ENCODE data around the gene ECM1.

Gene ECM1

GRCh38 chr1:150525348-150525747 is 17.4 kb downstream of the ECM1 start:
- no peaks in the 10 kb centered on the region for H3K79me2 ChIP-seq (ENCODE audit: low read length)
- no peak overlapping the region for H3K27ac ChIP-seq (ENCODE audit: low read length)
- no peaks in the 10 kb centered on the region for H3K9me3 ChIP-seq (replicated peaks; ENCODE audit: insufficient read depth, low read length)
- no peak overlapping the region for H3K4me3 ChIP-seq (ENCODE audit: low read length)
- no peak overlapping the region for H2AFZ ChIP-seq (ENCODE audit: low read length)
- H3F3A ChIP-seq (ENCODE audit: insufficient read depth, low read length), result no peaks in the 10 kb centered on the region
- no peak overlapping the region for H3K4me2 ChIP-seq (ENCODE audit: low read depth, low read length)
- no peaks in the 10 kb centered on the region for H4K20me1 ChIP-seq (ENCODE audit: insufficient read depth, low read length)
- no peaks in the 10 kb centered on the region for H3K36me3 ChIP-seq (replicated peaks; ENCODE audit: insufficient read depth, low read length)
- no peaks in the 10 kb centered on the region for H3K27me3 ChIP-seq (replicated peaks; ENCODE audit: insufficient read depth, low read length)
- H3K4me1 ChIP-seq (ENCODE audit: low read length), result no peaks in the 10 kb centered on the region
- no peak for DNase-seq
- TF ChIP-seq EZH2phosphoT487 (IDR thresholded peaks at IDR 0.05; ENCODE audit: low read length), result no peak
- no peak for TF ChIP-seq EZH2 (optimal IDR thresholded peaks at IDR 0.05; ENCODE audit: low read depth, low read length)
- TF ChIP-seq CTCF (IDR thresholded peaks at IDR 0.05; ENCODE audit: low read length), result no peak
- no peak overlapping the region for H3K9ac ChIP-seq (ENCODE audit: low read length)
- H3K9me2 ChIP-seq (replicated peaks; ENCODE audit: insufficient read depth, low read length), result no peaks in the 10 kb centered on the region

- Histone ChIP-seq H3K27me3 (replicated peaks; ENCODE audit: insufficient read depth, low read length) (no peaks in the 10 kb centered on the region), H3K4me3 (ENCODE audit: low read length) (no peak overlapping the region), H3K4me2 (ENCODE audit: low read depth, low read length) (no peak overlapping the region), H3K9ac (ENCODE audit: low read length) (no peak overlapping the region), H3K79me2 (ENCODE audit: low read length) (no peaks in the 10 kb centered on the region), H3F3A (ENCODE audit: insufficient read depth, low read length) (no peaks in the 10 kb centered on the region), H3K9me3 (replicated peaks; ENCODE audit: insufficient read depth, low read length) (no peaks in the 10 kb centered on the region), H3K9me2 (replicated peaks; ENCODE audit: insufficient read depth, low read length) (no peaks in the 10 kb centered on the region), H4K20me1 (ENCODE audit: insufficient read depth, low read length) (no peaks in the 10 kb centered on the region), H2AFZ (ENCODE audit: low read length) (no peak overlapping the region), H3K4me1 (ENCODE audit: low read length) (no peaks in the 10 kb centered on the region), H3K36me3 (replicated peaks; ENCODE audit: insufficient read depth, low read length) (no peaks in the 10 kb centered on the region), H3K27ac (ENCODE audit: low read length) (no peak overlapping the region)
- no peak for DNase-seq
- TF ChIP-seq EZH2phosphoT487 (IDR thresholded peaks at IDR 0.05; ENCODE audit: low read length), result no peak
- no peak for TF ChIP-seq EZH2 (optimal IDR thresholded peaks at IDR 0.05; ENCODE audit: low read depth, low read length)
- no peak for TF ChIP-seq CTCF (IDR thresholded peaks at IDR 0.05; ENCODE audit: low read length)
These were observed 20.3 kb downstream of the ECM1 start for GRCh38 chr1:150528196-150528595.

GRCh38 chr1:150529017-150529416 is 21.1 kb downstream of the ECM1 start:
- Histone ChIP-seq H4K20me1 (ENCODE audit: insufficient read depth, low read length) (no peaks in the 10 kb centered on the region), H3K9ac (ENCODE audit: low read length) (no peak overlapping the region), H2AFZ (ENCODE audit: low read length) (no peak overlapping the region), H3K27me3 (replicated peaks; ENCODE audit: insufficient read depth, low read length) (no peaks in the 10 kb centered on the region), H3K4me1 (ENCODE audit: low read length) (no peaks in the 10 kb centered on the region), H3K36me3 (replicated peaks; ENCODE audit: insufficient read depth, low read length) (no peaks in the 10 kb centered on the region), H3K4me2 (ENCODE audit: low read depth, low read length) (no peak overlapping the region), H3K9me2 (replicated peaks; ENCODE audit: insufficient read depth, low read length) (no peaks in the 10 kb centered on the region), H3K9me3 (replicated peaks; ENCODE audit: insufficient read depth, low read length) (no peaks in the 10 kb centered on the region), H3K79me2 (ENCODE audit: low read length) (no peaks in the 10 kb centered on the region), H3K27ac (ENCODE audit: low read length) (no peak overlapping the region), H3K4me3 (ENCODE audit: low read length) (no peak overlapping the region), H3F3A (ENCODE audit: insufficient read depth, low read length) (no peaks in the 10 kb centered on the region)
- TF ChIP-seq EZH2phosphoT487 (IDR thresholded peaks at IDR 0.05; ENCODE audit: low read length) (no peak), EZH2 (optimal IDR thresholded peaks at IDR 0.05; ENCODE audit: low read depth, low read length) (no peak), CTCF (IDR thresholded peaks at IDR 0.05; ENCODE audit: low read length) (no peak)
- no peak for DNase-seq

Measured in MM.1S (cell line).